Kidney epithelial cell (primary cell): ENCODE measurements around the gene CDK5RAP2. TPM values are rescaled to one million over a fixed set of nuclear protein-coding genes. Genes with fewer than 3 reads are reported as not detected.
"Not testable (repeated sequence)": the region's sequence is repeated elsewhere in the genome, so short reads cannot be mapped to it uniquely, and the experiment has no call there.

Experiments
- DNase-seq: peaks from one replicate; pipeline ENCODE4 v3.0.0-alpha.2; 2010; ENCODE audit warnings: low read depth
- H3K27me3 ChIP-seq: 2 replicates; pipeline ENCODE4 v1.6.0; 2011; ENCODE audit warnings: low read length; ENCODE audit not compliant: control insufficient read depth, insufficient read depth
- H3K36me3 ChIP-seq: 2 replicates; pipeline ENCODE4 v1.5.1; 2011; ENCODE audit warnings: low read length; ENCODE audit not compliant: control insufficient read depth, insufficient read depth
- H3K4me3 ChIP-seq: 2 replicates; pipeline ENCODE4 v1.5.1; 2011; ENCODE audit warnings: low read depth, mild to moderate bottlenecking, control low read depth, low read length
- total RNA-seq: library from RNA; depleted of rRNA; stranded (reverse); fragments of >200 nt; gene quantifications from 2 replicates; pipeline ENCODE4 v1.2.3, GENCODE V29; 2015
- TF ChIP-seq, protein P1 (sequence below): IDR thresholded peaks from 2 replicates; pipeline ENCODE4 v1.5.1; 2011; ENCODE audit warnings: mild to moderate bottlenecking, moderate library complexity, low read length, control low read depth, inconsistent platforms; ENCODE audit not compliant: insufficient read depth, poor library complexity, severe bottlenecking

The CDK5RAP2 gene
- total RNA-seq, result 41.9 and 56.1 TPM in 2 replicates

DNA sequence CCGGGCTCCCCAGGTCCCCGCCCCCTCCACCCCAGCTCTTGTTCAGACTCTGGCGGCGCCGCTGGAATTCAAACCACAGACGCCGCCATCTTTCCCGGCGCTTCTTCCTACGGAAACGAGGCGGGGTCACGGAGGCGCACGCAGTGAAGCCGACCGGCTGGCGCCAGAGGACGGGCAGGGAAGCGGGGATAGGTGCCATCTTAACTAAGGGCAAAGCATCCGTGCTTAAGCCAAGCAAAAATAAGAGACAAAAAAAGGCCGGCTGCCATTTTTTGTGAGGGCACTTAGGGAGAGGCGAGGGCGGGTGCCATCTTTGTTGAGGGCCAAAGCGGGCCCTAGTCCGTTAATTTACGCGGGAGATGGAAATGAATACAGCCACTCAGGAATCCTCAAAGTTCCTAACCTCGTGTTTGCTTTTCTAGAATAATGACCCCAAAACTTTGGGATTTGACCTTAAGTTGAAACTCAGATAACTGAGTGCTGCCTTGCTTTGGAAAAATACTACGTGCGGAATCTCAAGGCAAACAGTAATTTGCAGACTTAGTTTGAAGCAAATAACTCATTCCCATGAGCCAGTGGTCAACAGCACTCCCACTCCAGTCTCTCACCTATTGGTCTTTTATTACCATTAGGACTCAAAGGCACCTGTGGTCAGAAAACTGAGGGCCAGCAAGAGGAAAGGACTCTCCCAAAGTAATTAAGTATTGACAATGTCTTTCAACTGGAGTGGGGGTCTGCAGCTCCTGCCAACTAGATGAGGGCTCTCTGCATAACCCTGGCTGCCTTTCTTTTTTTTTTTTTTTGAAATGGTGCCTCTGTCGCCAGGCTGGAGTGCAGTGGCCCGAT, at the start of gene CDK5RAP2:
CDK5RAP2 (minus strand) TSS at position 117 of the 846 bp plus-strand sequence. CDS start 189 bp downstream, outside the sequence.
- Histone ChIP-seq H3K4me3 (peak within 1 kb of the TSS; percentile 73), H3K36me3 (no peaks in the 10 kb centered on the region), H3K27me3 (no peaks in the 10 kb centered on the region)
- TF ChIP-seq, protein P1, sequence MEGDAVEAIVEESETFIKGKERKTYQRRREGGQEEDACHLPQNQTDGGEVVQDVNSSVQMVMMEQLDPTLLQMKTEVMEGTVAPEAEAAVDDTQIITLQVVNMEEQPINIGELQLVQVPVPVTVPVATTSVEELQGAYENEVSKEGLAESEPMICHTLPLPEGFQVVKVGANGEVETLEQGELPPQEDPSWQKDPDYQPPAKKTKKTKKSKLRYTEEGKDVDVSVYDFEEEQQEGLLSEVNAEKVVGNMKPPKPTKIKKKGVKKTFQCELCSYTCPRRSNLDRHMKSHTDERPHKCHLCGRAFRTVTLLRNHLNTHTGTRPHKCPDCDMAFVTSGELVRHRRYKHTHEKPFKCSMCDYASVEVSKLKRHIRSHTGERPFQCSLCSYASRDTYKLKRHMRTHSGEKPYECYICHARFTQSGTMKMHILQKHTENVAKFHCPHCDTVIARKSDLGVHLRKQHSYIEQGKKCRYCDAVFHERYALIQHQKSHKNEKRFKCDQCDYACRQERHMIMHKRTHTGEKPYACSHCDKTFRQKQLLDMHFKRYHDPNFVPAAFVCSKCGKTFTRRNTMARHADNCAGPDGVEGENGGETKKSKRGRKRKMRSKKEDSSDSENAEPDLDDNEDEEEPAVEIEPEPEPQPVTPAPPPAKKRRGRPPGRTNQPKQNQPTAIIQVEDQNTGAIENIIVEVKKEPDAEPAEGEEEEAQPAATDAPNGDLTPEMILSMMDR, result no peak
- peak; percentile 93 for DNase-seq

DNA sequence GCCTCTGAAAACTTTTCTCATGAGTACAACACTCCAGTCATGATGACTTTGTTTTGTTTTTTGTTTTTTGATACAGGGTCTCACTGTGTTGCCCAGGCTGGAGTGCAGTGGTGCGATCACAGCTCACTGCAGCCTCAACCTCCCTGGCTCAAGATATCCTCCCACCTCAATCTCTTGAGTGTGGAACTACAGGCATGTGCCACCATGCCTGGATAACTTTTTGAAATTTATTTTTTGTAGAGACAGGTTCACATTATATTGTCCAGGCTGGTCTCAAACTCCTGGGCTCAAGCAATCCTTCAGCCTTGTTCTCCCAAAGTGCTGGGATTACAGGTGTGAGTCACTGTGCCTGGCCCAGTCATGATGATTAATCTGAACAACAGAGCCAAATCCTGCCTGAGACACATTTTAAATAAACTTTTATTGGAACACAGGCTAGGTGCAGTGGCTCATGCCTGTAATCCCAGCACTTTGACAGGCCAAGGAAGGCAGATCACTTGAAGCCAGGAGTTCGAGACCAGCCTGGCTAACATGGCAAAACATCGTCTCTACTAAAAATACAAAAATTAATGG, 49.0 kb upstream of the CDK5RAP2 start:
- DNase-seq, H3K36me3 ChIP-seq, H3K27me3 ChIP-seq, H3K4me3 ChIP-seq: not testable (repeated sequence)

DNA sequence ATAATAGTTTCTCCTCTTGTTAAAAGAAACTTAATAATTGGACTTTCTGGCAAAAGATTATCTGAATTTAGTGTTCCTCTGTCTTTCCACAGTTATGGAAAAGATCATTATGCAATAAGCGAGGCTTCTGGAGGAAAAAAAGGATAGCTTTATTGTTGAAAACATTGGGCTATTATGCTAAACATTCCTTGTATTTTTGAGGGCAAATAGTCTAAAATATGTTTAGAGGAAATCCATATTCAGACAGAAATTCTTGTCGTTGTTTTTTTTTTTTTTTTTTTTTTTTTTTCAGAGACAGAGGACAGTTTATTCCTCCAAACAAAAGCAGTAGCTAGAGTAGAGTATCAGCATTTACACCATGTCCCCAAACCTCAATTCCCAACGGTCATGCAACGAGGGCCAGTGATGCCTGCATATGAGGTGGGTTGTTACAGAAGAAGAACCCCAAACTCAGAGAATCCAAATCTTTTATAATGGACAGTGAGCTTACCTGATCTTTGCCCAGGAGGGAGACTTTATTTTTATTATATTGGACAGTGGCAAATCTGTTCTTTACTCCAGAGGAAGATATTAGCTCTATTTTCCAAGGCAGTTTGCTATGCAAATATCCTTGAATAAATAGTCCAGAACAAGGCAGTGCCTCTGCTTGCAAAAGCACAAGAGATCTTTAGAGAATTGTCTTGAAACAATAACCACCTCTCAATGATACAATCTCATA, 48.4 kb upstream of the CDK5RAP2 start:
- TF ChIP-seq, protein P1, result no peak
- Histone ChIP-seq H3K27me3 (no peaks in the 10 kb centered on the region), H3K36me3 (no peaks in the 10 kb centered on the region), H3K4me3 (no peak overlapping the region)
- DNase-seq, result no peak

DNA sequence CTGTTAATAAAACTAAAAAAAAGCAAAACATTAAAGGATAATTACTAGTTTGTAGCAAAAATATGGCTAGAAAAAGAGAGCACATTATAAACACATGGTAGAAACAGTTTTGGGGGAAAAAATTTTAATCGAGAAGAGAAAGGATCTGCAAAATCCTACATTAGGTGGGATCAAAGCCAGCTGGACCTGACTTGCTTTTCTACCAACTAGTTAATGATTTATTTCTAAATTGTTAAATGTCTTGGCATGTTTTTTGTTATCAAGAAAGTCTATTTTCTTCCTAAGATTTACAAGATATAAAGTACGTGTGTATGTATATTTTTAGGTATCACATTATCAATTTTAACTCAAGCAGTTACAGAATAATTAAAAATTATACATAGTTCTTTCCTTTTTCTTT, 47.1 kb upstream of the CDK5RAP2 start:
- Histone ChIP-seq H3K36me3 (no peaks in the 10 kb centered on the region), H3K4me3 (no peak overlapping the region), H3K27me3 (no peaks in the 10 kb centered on the region)
- no peak for DNase-seq
- TF ChIP-seq, protein P1, result no peak

DNA sequence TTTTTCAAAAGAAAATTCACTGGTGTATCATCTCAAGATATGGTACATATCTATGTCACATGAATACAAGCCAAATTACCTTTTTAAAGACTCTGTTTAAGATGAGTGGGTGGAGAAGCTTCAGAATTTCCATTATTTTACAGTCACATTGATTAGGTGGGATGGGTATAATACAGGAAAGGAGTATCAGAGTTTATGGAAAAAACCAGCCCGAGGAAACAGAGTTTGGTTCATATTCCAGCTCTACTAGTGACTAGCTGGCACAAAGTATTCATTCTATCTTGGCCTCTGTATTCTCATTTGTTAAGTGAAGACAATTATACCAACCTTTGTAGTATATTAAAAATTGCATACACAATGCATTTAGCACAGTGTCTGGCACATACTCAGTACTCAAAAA, 46.5 kb upstream of the CDK5RAP2 start:
- H3K36me3 ChIP-seq, result no peaks in the 10 kb centered on the region
- DNase-seq, result no peak
- H3K27me3 ChIP-seq, result no peaks in the 10 kb centered on the region
- H3K4me3 ChIP-seq, result no peak overlapping the region
- TF ChIP-seq, protein P1, result no peak

DNA sequence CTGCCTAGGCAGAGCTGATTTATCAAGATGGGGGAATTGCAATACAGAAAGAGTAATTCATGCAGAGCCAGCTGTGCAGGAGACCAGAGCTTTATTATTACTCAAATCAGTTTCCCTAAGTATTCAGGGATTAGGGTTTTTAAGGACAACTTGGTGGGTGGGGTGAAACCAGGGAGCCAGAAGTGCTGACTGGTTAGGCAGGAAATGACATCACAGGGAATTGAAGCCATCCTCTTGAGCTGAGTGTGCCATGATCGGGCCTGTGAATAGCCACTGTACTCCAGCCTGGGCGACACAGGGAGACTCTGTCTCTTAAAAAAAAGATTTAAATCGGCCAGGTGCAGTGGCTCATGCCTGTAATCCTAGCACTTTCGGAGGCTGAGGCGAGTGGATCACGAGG, 45.3 kb upstream of the CDK5RAP2 start:
- H3K27me3 ChIP-seq, result no peaks in the 10 kb centered on the region

More for the DNA sequence above, 45.3 kb upstream of the CDK5RAP2 start:
- no peak overlapping the region for H3K4me3 ChIP-seq
- H3K36me3 ChIP-seq, result no peaks in the 10 kb centered on the region
- DNase-seq, result no peak
- TF ChIP-seq, protein P1, result no peak
